A673 (cell line): ENCODE results near the gene DENND6A.

Experiments
- CTCF ChIP-seq: fragments of 300-800, 200-600 bp; sonication (generic); conservative IDR thresholded peaks from 2 replicates; pipeline ENCODE4 v1.5.1; 2017; ENCODE audit warnings: low read depth, mild to moderate bottlenecking, antibody characterized with exemption, low read length, moderate library complexity, mixed read lengths
- EZH2 ChIP-seq: fragments of 200-600 bp; sonication (generic); IDR thresholded peaks from 2 replicates; pipeline ENCODE4 v1.6.1; 2017; ENCODE audit warnings: borderline replicate concordance, low read depth, mild to moderate bottlenecking, mixed read lengths, antibody characterized with exemption, low read length; ENCODE audit not compliant: poor library complexity, severe bottlenecking

GRCh38 chr3:57659806-57660439, 33.0 kb downstream of the DENND6A start:
- TF ChIP-seq CTCF = no peak
- no peak for TF ChIP-seq EZH2
